HG03066 (cell line): ENCODE measurements around the gene CDYL2.
A peak's percentile ranks its signal among the peaks of the same experiment; 100 is the strongest.
"Not testable (repeated sequence)": the region's sequence is repeated elsewhere in the genome, so short reads cannot be mapped to it uniquely, and the experiment has no call there.

Experiments
- ATAC-seq: cut with Tn5 transposase; IDR thresholded peaks from one replicate; pipeline ENCODE4 v1.9.1; 2021; ENCODE audit warnings: low read depth; ENCODE audit not compliant: unreplicated experiment

The CDYL2 gene

GRCh38 chr16:80650281-80650680 lies 154.1 kb downstream of the CDYL2 start:
- ATAC-seq: not testable (repeated sequence)

GRCh38 chr16:80640316-80640715 lies 164.1 kb downstream of the CDYL2 start:
- ATAC-seq: no peak

- ATAC-seq: no peak
Observed at GRCh38 chr16:80639636-80640035, 164.8 kb downstream of the CDYL2 start.

- ATAC-seq: no peak
Observed at GRCh38 chr16:80637621-80638020, 166.8 kb downstream of the CDYL2 start.

GRCh38 chr16:80631581-80631980 lies 172.8 kb downstream of the CDYL2 start:
- ATAC-seq: no peak

DNA sequence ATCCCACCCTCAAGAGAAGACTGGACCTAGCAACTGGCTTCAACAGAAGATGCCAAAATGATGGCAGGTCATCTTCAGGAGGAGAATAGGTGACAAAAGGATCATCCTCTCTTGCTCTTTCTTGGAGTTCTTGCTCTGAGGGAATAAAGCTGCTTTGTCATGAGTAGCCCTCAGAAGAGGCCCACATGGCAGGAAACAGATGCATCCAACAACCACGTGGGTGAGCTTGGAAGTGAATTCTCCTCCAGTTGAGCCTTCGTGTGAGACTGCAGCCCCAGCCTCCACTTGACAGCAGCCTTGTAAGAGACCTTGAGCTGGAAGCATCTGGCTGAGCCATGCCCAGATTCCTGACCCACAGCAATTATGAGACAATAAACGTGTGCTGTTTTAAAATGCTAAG lies 176.1 kb downstream of the CDYL2 start:
- no peak for ATAC-seq

DNA sequence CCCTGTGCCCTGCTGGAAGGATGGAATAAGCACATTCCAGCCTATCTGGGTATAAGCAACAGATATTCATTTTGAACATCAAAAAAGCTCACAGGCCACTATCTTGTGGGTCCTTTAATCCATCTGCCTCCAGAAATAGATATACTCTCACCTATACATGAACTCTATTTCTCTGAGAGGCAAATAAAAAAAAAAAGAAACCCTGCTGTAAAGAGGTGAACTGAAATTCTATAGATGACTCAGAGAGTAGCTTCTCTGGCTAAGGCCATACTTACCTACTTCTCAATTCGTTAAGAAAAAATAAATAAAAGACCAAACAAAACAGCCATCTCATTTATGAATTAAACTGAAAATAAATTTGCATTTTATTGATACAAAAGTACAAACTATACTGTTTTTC lies 177.3 kb downstream of the CDYL2 start:
- ATAC-seq: peak; percentile 99

DNA sequence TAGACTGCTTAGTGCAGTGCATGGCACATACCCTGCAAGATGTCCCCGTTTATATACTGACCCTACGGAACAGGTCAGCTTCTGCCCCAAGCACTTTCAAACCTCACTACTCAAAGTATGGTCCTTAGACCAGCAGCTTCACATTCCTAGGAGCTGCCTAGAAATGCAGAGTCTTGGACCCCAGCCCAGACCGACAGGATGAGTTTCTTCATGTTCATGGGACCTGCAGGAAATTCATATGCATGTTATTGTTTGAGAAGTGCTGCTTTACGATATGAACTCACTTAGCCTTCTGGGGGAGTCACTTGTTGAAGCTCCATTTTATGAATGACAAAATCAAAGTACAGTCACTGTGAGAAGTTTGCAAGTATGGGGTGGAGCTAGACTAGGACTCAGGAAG lies 181.0 kb downstream of the CDYL2 start:
- no peak for ATAC-seq

DNA sequence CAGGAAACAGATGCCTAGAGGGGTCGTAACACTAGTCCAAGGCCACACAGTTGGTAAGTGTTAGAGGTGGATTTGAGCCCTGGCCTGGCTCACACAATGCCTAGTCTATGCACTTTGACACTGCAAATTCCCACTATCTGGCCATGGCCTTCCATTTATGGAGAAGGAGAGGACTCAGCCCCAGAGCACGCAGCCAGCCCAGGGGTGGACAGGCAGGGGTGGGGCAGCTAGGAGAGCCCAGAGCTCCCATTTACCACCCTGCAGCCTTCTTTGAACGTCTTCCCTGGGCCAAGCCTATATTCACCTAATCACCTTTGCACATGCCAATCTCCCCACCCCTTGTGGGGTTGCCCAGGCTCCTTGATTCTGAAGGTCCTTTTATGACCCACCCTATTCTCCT lies 182.4 kb downstream of the CDYL2 start:
- no peak for ATAC-seq

- ATAC-seq: no peak
Observed at GRCh38 chr16:80620736-80621605, 183.4 kb downstream of the CDYL2 start.

GRCh38 chr16:80619824-80620223 lies 184.6 kb downstream of the CDYL2 start:
- ATAC-seq: no peak

DNA sequence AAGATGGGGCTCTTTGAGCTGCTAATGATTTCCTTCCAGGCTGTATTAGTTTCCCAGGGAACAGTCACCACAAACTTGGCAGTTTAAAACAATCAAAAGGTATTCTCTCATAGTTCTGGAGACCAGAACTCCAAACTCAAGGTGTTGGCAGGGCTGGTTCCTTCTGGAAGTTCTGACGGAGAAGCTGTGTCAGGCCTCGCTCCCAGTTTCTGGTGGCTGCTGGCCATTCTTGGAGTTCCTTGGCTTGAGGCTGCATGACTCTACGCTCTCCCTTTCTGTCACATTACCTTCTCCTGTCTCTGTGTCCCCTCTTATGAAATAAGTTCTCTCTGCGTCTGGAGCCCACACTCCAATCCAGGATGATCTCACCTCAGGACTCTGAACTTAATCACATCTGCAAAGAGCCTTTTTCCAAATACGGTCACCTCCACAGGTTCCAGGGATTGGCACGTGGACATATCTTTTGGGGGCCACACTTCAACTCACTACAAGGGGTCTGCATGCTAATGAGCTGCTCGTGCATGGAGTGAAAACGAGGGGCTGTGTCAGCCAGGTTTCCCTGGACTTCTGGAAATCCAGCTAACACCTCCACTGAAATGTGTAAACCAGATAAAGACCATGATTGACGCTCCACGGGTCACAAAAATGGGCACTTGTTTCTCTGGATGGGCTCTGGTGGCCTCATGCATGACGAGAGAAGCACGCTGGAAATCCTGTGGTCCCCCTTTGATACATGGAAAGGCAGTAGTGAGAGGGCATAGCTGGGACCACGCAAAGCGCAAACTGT lies 185.3 kb downstream of the CDYL2 start:
- no peak for ATAC-seq

GRCh38 chr16:80616362-80616761 lies 188.0 kb downstream of the CDYL2 start:
- no peak for ATAC-seq

- no peak for ATAC-seq
Observed at GRCh38 chr16:80615735-80616134, 188.7 kb downstream of the CDYL2 start.

DNA sequence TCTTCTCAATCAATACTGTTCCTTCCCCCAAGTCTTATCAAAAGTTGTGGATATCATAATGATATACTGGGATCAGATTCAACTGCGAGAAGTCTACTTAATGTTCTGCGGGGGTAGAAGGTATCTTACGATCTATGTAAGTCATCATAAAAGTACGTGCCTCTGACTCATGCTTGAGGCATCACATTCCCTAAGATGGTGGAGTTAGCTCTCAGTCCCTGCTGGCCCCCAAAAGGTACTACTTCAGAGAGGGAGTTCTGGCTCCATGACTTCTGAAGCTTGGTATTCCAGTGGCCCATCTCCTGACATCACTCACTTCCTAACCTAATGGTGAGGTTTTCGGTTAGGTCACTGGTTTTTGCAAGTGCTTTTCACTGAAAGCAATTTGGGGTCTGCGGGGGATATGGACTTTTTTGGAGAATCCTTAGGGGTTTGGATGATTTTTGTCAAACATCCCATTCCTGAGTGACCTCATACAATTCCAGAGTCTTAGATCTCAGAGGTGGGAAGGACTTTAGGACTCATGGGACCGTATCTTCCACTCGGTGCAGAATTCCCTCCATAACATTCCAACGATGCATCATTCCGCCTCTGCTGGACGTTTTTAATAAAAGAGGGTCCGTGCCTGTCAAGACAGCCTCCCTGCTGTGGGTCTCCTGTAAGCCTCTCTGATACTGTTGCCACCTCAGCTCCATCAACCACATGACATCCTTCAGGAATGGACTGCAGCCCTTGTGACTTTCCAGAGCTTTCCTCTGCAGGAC lies 189.3 kb downstream of the CDYL2 start:
- ATAC-seq: no peak

DNA sequence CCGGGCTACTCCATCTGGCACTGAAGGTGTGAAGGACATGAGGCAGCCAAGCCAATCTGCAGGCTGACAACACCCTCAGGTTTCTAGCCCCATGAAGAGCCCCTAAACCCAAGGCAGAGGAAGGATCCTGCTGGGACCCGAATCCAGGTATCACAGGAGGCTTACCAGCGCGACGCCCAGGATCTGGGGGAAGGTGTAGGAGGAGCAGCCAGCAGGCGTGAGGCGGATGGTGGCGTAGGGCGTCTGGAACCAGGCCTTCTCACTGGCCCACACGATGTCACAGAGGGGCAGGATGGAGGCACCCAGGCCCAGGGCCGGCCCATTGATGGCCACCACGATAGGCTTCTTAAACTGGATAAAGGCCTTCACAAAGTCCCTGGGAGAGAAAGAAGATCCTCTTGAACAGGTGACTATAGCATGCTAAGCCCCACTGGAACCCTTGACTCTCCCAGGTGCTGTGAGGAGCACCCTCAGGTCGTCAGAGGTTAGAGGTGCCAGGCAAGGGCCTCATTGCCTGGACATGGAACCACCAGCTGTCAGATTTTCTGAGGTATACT lies 191.9 kb downstream of the CDYL2 start:
- ATAC-seq: no peak

DNA sequence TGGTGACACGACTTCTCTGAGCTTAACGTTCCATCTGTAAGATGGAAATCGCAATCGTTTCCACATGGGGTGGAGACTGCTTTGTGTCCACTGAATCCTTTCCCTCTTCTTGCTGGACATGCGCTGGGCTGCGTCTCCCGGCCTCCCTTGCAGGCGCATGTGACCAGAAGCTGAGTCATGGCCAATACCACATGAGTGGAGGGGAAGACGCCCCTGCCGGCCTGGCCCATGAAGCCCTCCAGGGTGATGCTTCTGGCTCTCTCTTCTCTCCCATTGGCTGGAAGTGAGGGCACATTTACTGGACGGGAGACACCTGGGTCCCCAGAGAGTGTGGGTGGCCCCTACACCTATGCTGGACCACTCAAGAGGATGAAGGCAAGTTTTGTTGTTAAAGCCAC lies 192.5 kb downstream of the CDYL2 start:
- ATAC-seq: no peak

DNA sequence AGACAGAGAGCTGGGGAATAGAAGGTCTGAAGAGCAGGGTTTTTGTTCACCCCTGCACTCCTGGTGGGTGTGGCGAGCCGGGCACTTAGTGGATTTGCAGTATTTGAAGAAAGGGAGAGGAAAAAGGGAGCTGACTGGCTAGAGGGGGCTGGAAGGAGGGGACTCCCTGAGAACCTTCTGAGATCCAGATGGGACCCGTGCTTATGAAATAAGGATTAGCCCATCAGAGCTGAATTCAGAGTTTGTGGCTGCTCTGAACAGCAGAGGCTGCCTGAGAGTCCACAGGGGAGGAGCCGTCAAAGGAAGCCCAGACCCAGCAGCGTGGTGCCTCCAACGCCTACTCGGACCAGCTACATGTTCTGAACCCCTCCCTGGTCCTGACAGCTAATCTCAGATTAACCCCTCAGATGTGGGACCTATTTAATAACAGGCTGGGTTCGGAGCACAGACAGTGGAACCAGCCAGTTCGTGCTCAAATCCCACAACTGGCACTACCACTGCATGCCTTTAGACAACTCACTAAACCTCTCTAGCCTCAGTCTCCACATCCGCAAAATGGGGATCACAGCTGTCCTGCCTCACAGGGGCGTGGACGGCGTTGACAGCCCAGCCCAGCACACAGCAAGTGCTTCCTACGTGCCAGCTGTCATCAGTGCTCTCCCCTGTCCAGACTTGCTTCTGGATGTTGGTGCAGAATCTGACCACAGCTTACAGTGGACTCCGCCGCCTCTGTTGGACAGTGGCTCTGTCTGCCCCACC lies 193.0 kb downstream of the CDYL2 start:
- no peak for ATAC-seq

- ATAC-seq: no peak
Observed at GRCh38 chr16:80610481-80611156, 193.8 kb downstream of the CDYL2 start.
